ENCODE measurements around the gene RHOBTB3. TPM values are rescaled to one million over a fixed set of nuclear protein-coding genes. Genes with fewer than 3 reads are reported as not detected.

RHOBTB3 gene
- total RNA-seq, 2 donors from 2014 or later: 40.2 to 55.7 TPM

DNA sequence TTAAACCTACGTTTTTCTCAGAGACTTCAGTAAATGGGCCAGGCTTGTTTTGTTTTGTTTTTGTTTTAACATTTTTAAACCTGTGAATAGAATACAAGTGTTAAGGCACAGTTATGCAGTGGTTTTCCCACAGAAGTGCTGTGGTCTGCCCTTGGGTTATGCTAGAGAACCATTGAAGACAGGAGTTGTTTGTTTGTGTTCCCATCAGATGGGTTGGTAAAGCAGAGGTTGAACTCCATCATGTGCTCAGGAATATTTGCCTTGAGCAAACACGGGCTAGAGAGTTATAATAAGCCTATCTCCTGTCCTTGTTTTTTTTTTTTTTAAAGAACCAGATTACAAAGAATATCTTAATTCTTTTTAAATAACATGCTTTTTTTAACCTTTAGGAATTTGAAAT, 28.5 kb downstream of the RHOBTB3 start:
- intact Hi-C loops (cut with DNase I): no loop called here
- DNase-seq (ENCODE audit: low spot score): no peak

GRCh38 chr5:95760273-95761191, 29.4 kb downstream of the RHOBTB3 start:
- DNase-seq (ENCODE audit: low spot score): no peak
- intact Hi-C loops (cut with DNase I): no loop called here

DNA sequence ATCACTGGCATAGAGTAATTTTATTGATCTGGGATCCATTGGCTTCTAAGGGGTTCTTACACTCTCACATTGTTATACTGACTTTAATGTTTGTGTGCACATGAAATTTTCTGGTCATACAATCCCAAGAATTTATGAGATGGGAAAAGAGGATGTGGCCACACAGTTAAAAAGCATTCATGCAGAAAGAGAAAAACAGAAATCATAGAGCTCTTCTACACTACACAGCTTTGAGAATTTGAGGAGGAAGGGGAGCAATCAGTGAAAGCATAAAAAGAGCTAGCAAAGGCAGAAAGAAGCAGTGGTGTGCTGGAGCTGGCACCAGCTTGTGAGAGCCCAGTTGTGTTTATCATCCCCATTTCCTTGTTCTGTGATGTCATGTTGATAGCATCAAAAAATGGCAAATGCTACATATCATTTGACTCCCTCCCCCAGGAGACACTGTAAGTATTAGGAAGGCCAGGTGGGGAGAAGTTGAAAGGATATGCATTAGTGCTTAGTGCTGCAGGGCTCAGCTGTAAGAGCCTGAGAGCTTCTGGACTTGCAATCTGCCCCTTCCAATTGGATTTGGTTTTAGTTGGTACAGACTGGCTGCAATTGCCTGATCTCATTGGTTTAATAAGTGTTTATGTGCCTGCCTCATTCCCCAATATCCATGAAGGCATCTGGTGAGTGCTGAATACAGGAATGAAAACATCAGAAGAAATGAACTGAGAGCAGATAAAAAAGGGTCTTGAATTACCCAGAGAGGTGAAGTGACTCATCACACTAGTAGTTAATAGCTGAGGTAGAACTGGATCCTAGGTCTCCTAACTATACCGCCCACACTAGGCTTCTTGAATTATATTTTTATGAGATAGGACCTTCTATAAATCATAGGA, 30.9 kb downstream of the RHOBTB3 start:
- DNase-seq (ENCODE audit: low spot score): no peak
- intact Hi-C loops (cut with DNase I): no loop called here

GRCh38 chr5:95762652-95763041, 31.5 kb downstream of the RHOBTB3 start:
- DNase-seq (ENCODE audit: low spot score): no peak
- intact Hi-C loops (cut with DNase I): no loop called here

DNA sequence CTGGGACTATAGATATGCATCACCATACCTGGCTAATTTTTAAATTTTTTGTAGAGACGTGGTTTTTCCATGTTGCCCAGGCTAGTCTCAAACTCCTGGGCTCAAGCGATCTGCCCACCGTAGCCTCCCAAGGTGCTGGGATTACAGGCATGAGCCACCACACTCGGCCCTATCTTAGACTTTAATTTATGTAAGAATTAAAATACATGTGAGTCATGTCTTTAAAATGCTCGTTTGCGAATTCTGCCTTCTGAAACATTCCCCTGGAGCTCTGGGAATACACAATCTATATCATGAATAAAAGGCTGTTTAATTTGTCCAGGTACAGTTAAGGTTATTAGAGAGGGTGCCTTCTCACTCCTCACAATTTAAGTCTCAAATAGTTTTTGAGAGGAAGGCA, 32.8 kb downstream of the RHOBTB3 start:
- DNase-seq (ENCODE audit: low spot score): no peak
- intact Hi-C loops (cut with DNase I): no loop called here

DNA sequence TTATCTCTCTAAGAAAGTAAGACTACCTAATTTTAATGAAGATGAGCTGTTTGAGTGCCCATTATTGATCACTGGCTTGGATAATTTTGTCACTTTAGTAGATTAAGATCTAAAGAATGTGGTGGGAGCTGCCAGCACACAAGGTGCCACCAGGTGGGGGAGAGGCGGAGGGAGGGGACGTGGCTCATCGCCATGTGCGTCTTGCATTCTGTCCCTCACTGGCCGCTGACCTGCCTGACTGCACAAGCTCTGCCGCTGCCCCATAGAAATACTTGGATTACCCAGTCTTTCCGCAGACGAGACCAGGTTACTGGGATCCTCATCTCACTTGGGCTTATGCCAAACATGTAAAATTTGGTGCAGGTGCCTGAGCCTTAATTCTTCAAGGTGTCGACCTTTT, 37.6 kb downstream of the RHOBTB3 start:
- intact Hi-C loops (cut with DNase I): no loop called here
- no peak for DNase-seq (ENCODE audit: low spot score)

- DNase-seq (ENCODE audit: low spot score): no peak
- intact Hi-C loops (cut with DNase I): no loop called here
Measured at GRCh38 chr5:95770830-95771708, 39.9 kb downstream of the RHOBTB3 start.

- intact Hi-C loops (cut with DNase I): no loop called here
- DNase-seq (ENCODE audit: low spot score): no peak
Measured at GRCh38 chr5:95771892-95772291, 40.8 kb downstream of the RHOBTB3 start.

DNA sequence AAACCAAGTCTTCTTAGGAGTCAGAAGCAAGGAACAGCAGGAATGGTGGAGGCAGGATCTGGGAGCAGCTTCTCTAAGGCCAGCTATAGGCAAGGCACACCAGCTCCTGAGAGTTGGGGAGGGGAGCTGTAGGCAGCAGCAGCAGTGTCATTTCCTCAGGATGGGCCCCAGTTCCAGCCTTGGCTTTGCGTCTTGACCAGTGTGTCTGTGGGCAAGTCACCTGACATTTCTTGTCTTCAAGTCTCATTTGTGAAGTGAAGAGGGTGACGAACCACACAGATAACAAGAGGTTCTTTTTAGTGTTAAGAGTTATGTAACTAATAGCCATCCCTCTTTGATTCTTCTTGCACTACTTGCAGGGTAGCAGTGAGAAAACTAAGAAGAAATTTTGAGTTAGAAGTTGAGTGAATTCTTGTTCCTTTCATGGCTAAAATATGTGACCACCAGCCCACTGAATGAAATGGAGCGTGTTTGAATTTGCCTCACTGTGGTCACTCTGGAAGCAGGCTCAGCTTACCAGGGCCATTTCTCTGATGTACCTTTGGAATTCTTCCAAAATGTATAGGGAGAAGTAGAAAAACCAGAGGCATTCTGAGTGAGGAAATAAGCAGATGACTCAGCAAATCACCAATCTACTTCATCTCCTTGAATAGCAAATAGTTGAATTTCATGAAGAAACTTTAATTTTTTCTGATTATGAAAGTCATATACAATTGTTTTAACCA, 42.4 kb downstream of the RHOBTB3 start:
- intact Hi-C loops (cut with DNase I): no loop called here
- DNase-seq (ENCODE audit: low spot score): no peak

DNA sequence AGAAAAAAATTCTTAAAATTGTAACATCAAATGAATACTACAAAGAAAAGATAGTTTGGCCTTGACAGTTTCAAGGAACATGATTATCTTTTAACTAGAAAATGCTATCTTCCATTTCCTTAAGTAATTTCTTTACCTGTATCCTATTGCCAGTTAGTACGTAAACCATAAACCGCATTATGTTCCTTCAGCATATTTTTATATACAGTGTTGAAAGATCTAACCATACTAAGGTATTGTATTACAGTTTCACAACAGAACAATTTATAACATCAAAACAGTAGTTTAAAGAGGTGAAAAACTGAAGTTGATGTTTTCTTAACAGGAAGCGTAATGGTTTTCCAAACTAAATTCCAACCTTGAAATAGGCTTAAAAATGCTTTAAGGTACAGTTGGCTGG, 46.3 kb downstream of the RHOBTB3 start:
- intact Hi-C loops (cut with DNase I): no loop called here

GRCh38 chr5:95778713-95779436, 47.7 kb downstream of the RHOBTB3 start:
- intact Hi-C loops (cut with DNase I): no loop called here

More for the DNA sequence above, 46.3 kb downstream of the RHOBTB3 start:
- no peak for DNase-seq (ENCODE audit: low spot score)

GRCh38 chr5:95779611-95780010, 48.5 kb downstream of the RHOBTB3 start:
- DNase-seq (ENCODE audit: low spot score): no peak
- intact Hi-C loops (cut with DNase I): loop anchor here in 1 of 2 donors (2.0 kb wide), 1 partner anchor 67 kb away; no protein-coding TSS in a partner anchor

More at GRCh38 chr5:95778713-95779436, 47.7 kb downstream of the RHOBTB3 start:
- DNase-seq (ENCODE audit: low spot score): no peak

DNA sequence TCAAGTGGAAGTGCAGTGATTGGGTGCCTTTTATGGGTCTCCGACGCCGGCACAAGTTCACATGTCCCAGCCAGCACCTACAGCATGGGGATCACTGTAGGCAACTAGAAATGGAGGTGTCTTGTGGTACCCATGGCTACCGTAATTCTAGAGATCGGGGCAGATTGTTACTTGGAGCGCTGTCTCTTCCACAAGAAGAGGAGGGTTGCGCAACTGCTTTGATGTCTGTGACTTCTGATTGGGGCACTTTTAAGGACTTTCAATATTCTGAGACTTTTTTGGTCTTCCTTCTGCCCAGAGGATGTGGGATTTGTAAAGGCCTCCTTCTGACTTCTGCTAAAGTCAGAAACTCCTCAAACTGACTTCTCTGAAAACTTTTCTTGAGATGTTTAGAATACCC, 49.5 kb downstream of the RHOBTB3 start:
- no peak for DNase-seq (ENCODE audit: low spot score)
- intact Hi-C loops (cut with DNase I): loop anchor here in 1 of 2 donors (2.0 kb wide), 1 partner anchor 66 kb away; no protein-coding TSS in a partner anchor

DNA sequence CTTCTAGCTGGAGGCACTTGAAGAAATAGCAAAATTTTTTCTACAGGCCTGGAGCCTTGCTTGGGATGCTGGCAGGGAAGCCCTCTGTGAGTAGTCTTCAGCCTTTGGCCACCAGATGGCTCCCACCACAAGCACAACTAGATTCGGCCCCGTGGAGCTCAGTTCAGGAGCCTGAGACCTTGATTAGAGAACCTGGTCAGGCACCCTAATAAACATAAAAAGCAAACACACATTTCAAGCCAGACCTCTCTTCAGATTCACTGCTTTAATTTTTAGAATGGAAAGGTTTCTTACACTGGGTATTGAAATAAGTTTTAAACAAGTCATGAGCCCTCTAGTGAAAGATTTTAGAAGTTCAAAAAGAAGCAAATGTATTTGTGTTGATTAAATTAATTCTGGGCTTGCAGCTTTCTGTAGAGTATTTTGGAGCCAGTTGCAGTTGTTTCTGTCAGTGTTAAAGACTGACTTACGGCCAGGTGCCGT, 50.0 kb downstream of the RHOBTB3 start:
- peak; percentile 89 for DNase-seq (ENCODE audit: low spot score)
- intact Hi-C loops (cut with DNase I): loop anchor here (1.0 to 2.0 kb wide), 2 partner anchors 65 to 66 kb away; no protein-coding TSS in a partner anchor

- no peak for DNase-seq (ENCODE audit: low spot score)
- intact Hi-C loops (cut with DNase I): no loop called here
Measured at GRCh38 chr5:95782181-95782580, 51.0 kb downstream of the RHOBTB3 start.

DNA sequence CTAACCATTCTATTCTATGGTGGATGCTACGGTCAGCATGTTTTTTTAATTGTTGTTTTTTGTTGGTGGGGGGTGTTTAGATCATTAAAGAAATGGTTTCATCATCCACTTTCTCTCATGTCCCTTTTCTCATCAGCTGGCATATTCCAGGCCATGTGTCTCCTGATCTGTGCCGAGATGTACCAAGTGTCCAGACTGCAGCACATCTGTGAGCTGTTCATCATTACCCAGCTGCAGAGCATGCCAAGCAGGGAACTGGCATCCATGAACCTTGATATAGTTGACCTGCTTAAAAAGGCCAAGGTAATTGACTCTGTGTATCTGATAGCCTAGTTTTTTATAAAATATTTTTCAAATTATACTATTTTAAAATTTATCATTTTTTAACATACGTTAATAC, 52.5 kb downstream of the RHOBTB3 start:
- intact Hi-C loops (cut with DNase I): no loop called here
- no peak for DNase-seq (ENCODE audit: low spot score)

DNA sequence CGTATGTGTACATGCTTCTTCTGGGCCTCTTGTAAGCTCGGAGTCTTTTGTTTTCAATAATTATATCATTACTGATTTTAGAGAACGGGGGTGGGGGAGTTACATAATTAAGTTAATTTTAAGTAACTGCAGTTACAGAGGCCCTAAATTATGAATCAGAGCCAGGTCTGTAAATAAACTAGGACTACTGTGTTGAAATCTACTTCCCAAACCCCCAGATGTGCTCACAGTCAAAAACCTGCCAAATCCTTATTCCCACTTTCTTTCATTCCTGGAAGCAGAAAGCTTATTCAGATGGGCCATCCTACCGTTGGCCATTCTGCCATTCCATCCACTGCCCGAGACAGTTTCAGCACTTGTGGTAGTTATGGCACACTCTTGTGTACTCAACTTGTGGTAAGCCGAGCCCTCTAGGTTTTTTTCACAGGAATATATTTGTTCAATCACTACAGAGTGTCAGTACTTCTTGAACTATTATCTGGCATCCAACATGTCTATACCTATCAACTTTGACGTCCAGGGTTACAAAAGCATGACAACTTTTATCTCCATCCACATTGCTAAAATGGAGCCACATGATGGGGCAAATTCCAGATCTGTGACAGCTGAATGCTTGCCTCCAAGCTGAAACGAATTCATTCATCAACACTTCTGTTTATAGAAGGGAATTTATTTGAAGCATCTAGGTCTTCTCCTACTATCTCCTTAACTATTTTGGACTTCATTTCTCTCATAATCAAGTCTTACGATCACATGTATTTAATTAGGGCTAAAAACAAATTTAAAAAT, 53.6 kb downstream of the RHOBTB3 start:
- intact Hi-C loops (cut with DNase I): no loop called here
- no peak for DNase-seq (ENCODE audit: low spot score)

All from posterior vena cava (tissue), 2 donors.